Measurements from ENCODE around the gene CRACR2A. TPM values are rescaled to one million over a fixed set of nuclear protein-coding genes. Genes with fewer than 3 reads are reported as not detected.

CRACR2A gene, protein sequence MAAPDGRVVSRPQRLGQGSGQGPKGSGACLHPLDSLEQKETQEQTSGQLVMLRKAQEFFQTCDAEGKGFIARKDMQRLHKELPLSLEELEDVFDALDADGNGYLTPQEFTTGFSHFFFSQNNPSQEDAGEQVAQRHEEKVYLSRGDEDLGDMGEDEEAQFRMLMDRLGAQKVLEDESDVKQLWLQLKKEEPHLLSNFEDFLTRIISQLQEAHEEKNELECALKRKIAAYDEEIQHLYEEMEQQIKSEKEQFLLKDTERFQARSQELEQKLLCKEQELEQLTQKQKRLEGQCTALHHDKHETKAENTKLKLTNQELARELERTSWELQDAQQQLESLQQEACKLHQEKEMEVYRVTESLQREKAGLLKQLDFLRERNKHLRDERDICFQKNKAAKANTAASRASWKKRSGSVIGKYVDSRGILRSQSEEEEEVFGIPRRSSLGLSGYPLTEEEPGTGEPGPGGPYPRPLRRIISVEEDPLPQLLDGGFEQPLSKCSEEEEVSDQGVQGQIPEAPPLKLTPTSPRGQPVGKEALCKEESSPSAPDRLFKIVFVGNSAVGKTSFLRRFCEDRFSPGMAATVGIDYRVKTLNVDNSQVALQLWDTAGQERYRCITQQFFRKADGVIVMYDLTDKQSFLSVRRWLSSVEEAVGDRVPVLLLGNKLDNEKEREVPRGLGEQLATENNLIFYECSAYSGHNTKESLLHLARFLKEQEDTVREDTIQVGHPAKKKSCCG
- total RNA-seq = 1 to 10 TPM in 3 of 6 experiments, under 1 TPM in 3; 0.43 to 1.5 (median 0.91) TPM
- long read RNA-seq = 0 reads

DNA sequence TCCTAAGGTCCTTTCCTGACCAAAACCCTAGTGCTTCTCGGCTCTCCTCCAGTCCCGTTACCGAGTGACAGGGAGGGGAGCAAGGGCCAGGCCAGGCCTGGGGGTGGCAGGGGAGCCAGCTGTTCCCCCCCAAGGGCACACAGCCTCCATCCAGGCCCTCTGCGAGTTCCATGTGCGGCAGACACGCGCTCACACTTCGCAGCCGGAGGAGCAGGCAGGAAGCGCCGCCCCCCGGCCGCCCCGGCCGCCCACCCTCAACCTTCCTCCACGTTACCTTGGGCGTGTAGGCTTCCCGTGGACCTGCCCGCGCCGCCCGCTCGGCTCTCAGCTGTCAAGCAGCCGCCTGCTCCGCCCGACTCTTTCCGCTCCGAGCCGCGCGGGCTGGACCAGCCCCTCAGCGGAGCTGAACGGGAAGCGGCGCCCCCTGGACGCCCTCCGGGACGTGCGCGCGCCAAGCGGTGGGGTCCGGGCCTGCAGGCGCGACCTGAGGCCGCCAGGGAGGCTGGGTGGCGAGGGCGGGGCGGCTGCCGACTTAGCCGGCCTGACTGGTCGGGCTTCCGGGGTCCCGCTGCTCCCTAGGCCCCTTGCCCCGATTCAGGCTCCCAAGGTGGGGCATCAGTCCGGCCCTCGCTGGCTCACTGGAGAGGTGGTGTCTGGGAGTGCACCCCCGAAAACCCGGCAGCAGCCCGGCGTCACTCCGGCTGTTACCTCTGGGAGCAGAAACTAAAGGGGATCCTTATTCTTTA lies at the start of gene CRACR2A:
Gene CRACR2A, minus strand, starts transcription at position 369 of the 746 bp plus-strand sequence. CDS start 56,110 bp downstream, outside the sequence.
- DNase-seq (peak; percentile 59 to 79 (median 76)), ATAC-seq (peak; percentile 44 to 56 (median 47))
- Histone ChIP-seq H3K9me3 (no peaks in the 10 kb centered on the region), H3K27ac (peak within 1 kb of the TSS; percentile 50 to 63 (median 56)), H3K4me3 (peak within 1 kb of the TSS; percentile 40 to 51 (median 42)), H3K27me3 (no peaks in the 10 kb centered on the region), H3K4me1 (peaks cover 0 to 22% (median 13%) of the 10 kb centered on the region in 4 donors), H3K36me3 (no peaks in the 10 kb centered on the region)
- intact Hi-C loops (cut with DNase I) = no loop called here
- 33% methylated on average over 1 of the region's 62 CpGs for WGBS (ENCODE audit: insufficient coverage, low coverage, low lambda C conversion rate, missing lambda C conversion rate)
- no peak for TF ChIP-seq POLR2A (IDR thresholded peaks at IDR 0.05)
- TF ChIP-seq, protein P1, sequence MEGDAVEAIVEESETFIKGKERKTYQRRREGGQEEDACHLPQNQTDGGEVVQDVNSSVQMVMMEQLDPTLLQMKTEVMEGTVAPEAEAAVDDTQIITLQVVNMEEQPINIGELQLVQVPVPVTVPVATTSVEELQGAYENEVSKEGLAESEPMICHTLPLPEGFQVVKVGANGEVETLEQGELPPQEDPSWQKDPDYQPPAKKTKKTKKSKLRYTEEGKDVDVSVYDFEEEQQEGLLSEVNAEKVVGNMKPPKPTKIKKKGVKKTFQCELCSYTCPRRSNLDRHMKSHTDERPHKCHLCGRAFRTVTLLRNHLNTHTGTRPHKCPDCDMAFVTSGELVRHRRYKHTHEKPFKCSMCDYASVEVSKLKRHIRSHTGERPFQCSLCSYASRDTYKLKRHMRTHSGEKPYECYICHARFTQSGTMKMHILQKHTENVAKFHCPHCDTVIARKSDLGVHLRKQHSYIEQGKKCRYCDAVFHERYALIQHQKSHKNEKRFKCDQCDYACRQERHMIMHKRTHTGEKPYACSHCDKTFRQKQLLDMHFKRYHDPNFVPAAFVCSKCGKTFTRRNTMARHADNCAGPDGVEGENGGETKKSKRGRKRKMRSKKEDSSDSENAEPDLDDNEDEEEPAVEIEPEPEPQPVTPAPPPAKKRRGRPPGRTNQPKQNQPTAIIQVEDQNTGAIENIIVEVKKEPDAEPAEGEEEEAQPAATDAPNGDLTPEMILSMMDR (IDR thresholded peaks at IDR 0.05) = peak; percentile 25 to 59 (median 40)

DNA sequence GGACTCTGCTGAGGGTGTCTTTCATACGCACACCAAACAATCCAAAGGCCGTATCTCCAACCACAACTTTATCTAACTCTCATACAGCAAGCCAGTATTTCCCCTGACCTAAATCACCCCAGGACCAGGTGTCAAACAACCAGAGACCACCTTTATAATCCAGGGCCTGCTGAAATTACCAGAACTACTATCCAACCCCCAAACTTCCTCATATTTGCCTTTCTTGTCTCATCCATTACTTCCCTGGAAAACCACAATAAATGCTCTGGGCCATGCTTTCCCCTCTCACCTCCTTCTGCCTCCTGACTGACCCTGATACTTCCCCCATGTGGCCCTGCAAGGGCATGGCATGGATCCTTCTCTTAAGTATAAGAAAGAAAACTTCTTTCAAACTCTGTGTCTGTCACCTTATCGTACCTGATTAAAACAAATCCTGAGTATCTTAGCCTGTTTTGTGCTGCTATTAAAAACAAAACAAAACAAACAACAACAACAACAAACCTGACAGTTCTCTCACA lies 44.7 kb upstream of the CRACR2A start:
- 66% methylated on average over 3 of the region's 3 CpGs for WGBS (ENCODE audit: insufficient coverage, low coverage, low lambda C conversion rate, missing lambda C conversion rate)
- TF ChIP-seq, protein P1 (IDR thresholded peaks at IDR 0.05) = no peak
- TF ChIP-seq POLR2A (IDR thresholded peaks at IDR 0.05) = no peak
- Histone ChIP-seq H3K27me3 (no peaks in the 10 kb centered on the region), H3K4me1 (peaks cover 0 to 42% (median 15%) of the 10 kb centered on the region in 4 donors), H3K36me3 (no peaks in the 10 kb centered on the region), H3K4me3 (no peak overlapping the region), H3K27ac (no peak overlapping the region), H3K9me3 (no peaks in the 10 kb centered on the region)
- DNase-seq (no peak), ATAC-seq (no peak)
- intact Hi-C loops (cut with DNase I) = no loop called here

DNA sequence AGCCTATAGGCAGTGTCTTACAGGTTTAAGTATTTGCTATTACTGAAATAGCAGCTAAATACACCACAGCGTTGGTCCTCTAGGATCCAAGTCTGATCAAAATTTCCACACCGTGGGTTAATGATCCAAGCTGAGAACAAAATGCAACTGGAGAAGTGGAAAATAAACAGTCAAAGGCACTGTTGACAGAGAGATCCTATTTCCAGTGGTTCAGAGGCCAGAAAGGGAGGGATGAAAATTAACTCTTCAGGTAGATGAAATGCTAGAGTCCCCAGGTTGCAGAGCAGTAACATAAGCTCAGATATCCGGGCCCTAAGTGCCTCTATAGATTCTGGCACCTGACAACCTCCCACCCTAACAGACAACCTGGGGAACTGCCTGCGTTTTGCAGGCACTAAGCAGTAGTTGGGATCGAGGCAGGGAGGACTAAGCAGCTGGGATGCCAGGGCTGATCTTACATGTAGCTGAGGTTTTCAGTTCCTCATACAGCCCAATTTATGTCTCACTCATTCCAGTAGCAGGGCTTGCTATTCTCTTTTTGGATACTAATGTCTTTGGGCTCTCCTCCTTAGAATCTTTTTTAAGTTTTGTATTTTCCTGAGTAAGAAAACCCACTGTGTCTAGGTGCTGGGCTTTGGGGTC lies 42.7 kb upstream of the CRACR2A start:
- 36% methylated on average over 5 of the region's 5 CpGs for WGBS (ENCODE audit: insufficient coverage, low coverage, low lambda C conversion rate, missing lambda C conversion rate)
- no peak overlapping the region for H3K4me3 ChIP-seq
- intact Hi-C loops (cut with DNase I) = no loop called here
- peak; percentile 65 to 80 (median 71) for ATAC-seq
- H3K9me3 ChIP-seq = no peaks in the 10 kb centered on the region
- peaks cover 0 to 52% (median 13%) of the 10 kb centered on the region in 4 donors for H3K4me1 ChIP-seq
- H3K27me3 ChIP-seq = no peaks in the 10 kb centered on the region
- no peaks in the 10 kb centered on the region for H3K36me3 ChIP-seq
- DNase-seq = peak in 1 of 3 donors; percentile 48
- TF ChIP-seq, protein P1 (IDR thresholded peaks at IDR 0.05) = no peak
- no peak for TF ChIP-seq POLR2A (IDR thresholded peaks at IDR 0.05)
- peak overlapping the region in 1 of 3 donors; percentile 49 for H3K27ac ChIP-seq

DNA sequence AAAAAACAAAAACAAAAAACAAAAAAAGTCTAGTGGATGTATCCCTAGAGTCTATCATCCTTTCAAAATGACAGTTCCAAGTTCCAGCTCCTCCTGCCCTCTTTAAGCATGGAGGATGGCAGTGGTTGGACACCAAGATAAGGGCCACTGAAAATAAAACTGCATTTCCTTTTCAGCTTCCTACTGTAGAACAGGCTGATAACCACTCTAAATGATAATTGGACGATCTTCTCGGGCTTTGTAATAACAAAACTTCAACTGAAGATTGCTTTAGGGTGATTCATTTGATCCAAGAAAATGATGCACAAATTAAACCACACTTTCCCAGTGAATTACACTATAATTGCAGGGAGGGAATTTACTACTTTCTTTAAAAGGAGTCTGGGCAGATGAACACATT lies 42.2 kb upstream of the CRACR2A start:
- DNase-seq = no peak
- peak in 2 of 4 donors; percentile 4 to 44 for ATAC-seq
- no peaks in the 10 kb centered on the region for H3K27me3 ChIP-seq
- TF ChIP-seq, protein P1 (IDR thresholded peaks at IDR 0.05) = no peak
- H3K4me3 ChIP-seq = no peak overlapping the region
- 12% methylated on average over 2 of the region's 2 CpGs for WGBS (ENCODE audit: insufficient coverage, low coverage, low lambda C conversion rate, missing lambda C conversion rate)
- peak overlapping the region in 1 of 3 donors; percentile 49 for H3K27ac ChIP-seq
- no peaks in the 10 kb centered on the region for H3K36me3 ChIP-seq
- peaks cover 0 to 52% (median 13%) of the 10 kb centered on the region in 4 donors for H3K4me1 ChIP-seq
- intact Hi-C loops (cut with DNase I) = no loop called here
- no peaks in the 10 kb centered on the region for H3K9me3 ChIP-seq

All from right lobe of liver (tissue), 6 donors.